HepG2 (cell line): ENCODE measurements around the gene ZC3H18. TPM values are rescaled to one million over a fixed set of nuclear protein-coding genes. Genes with fewer than 3 reads are reported as not detected.

Experiments used
- HMGXB3 ChIP-seq: sonication (generic); formaldehyde crosslinking; IDR thresholded peaks from 2 replicates; pipeline ENCODE4 v1.4.0; 2020; ENCODE audit warnings: missing genetic modification reagents, borderline replicate concordance
- NRL ChIP-seq: sonication (generic); formaldehyde crosslinking; IDR thresholded peaks from 2 replicates; pipeline ENCODE4 v1.5.0; 2020; ENCODE audit warnings: missing genetic modification reagents, mild to moderate bottlenecking, moderate library complexity, borderline replicate concordance
- PCBP2 ChIP-seq: fragments of 200-400 bp; formaldehyde crosslinking; optimal IDR thresholded peaks from 2 replicates; pipeline ENCODE3; 2018; ENCODE audit warnings: low read length, low read depth; ENCODE audit not compliant: poor library complexity, severe bottlenecking
- RAD21 ChIP-seq: fragments of 450-650 bp; formaldehyde crosslinking; IDR thresholded peaks from 2 replicates; pipeline ENCODE4 v1.5.0; 2020; ENCODE audit warnings: mild to moderate bottlenecking
- SOX6 ChIP-seq, 2 experiments: fragments of 450-650 bp in 1 of 2; sonication (generic) in 1 of 2; formaldehyde crosslinking in 1 of 2; IDR thresholded peaks; 2 replicates each; pipeline versions ENCODE4 v1.4.0 to v1.6.1; 2017 to 2020; ENCODE audit warnings: antibody characterized with exemption in 1 of 2, mild to moderate bottlenecking in 1 of 2, missing genetic modification reagents in 1 of 2
- STAT6 ChIP-seq: sonication (generic); formaldehyde crosslinking; IDR thresholded peaks from 2 replicates; pipeline ENCODE4 v1.4.0; 2020; ENCODE audit warnings: missing genetic modification reagents, mild to moderate bottlenecking, borderline replicate concordance
- ZBTB3 ChIP-seq: sonication (generic); formaldehyde crosslinking; IDR thresholded peaks from 2 replicates; pipeline ENCODE4 v1.4.0; 2020; ENCODE audit warnings: low read depth, mild to moderate bottlenecking, moderate library complexity, missing genetic modification reagents, borderline replicate concordance
- ZC3H13 ChIP-seq: sonication (generic); formaldehyde crosslinking; IDR thresholded peaks from 2 replicates; pipeline ENCODE4 v1.8.1; 2023; ENCODE audit warnings: mild to moderate bottlenecking, missing genetic modification reagents, moderate library complexity
- ZFX ChIP-seq: sonication (generic); formaldehyde crosslinking; IDR thresholded peaks from 2 replicates; pipeline ENCODE4 v1.4.0; 2020; ENCODE audit warnings: mild to moderate bottlenecking, low read depth, missing genetic modification reagents, moderate library complexity
- ZNF343 ChIP-seq: sonication (generic); formaldehyde crosslinking; IDR thresholded peaks from 2 replicates; pipeline ENCODE4 v1.4.0; 2020; ENCODE audit warnings: mild to moderate bottlenecking, missing genetic modification reagents
- ZNF501 ChIP-seq: sonication (generic); formaldehyde crosslinking; IDR thresholded peaks from 2 replicates; pipeline ENCODE4 v1.5.1; 2020; ENCODE audit warnings: mild to moderate bottlenecking, moderate library complexity, missing genetic modification reagents
- ZNF616 ChIP-seq: sonication (generic); formaldehyde crosslinking; IDR thresholded peaks from 2 replicates; pipeline ENCODE4 v1.5.0; 2020; ENCODE audit warnings: low read depth, mild to moderate bottlenecking, missing genetic modification reagents
- ZNF782 ChIP-seq: sonication (generic); formaldehyde crosslinking; IDR thresholded peaks from 2 replicates; pipeline ENCODE4 v1.4.0; 2020; ENCODE audit warnings: missing genetic modification reagents, mild to moderate bottlenecking, borderline replicate concordance
- polyA plus RNA-seq, 8 experiments: library from polyadenylated mRNA; depleted of rRNA in 3 of 8; stranded (reverse) in 7 of 8; unstranded in 1 of 8; fragments of >200 nt; fragmentation: Illumina TruSeq in 4 of 8; extraction: Trizol in 4 of 8; gene quantifications; 2 replicates each; pipeline versions ENCODE4 v1.2.1 to v1.2.3, GENCODE V29; 2011 to 2016; ENCODE audit warnings: low read depth in 4 of 8, missing spikeins in 1 of 8, mixed read lengths in 1 of 8; ENCODE audit not compliant: insufficient read depth in 1 of 8
- total RNA-seq, 5 experiments: library from RNA; depleted of rRNA; stranded (reverse); fragments of >200 nt; fragmentation: Illumina TruSeq; extraction: Trizol; gene quantifications; 2 replicates each; pipeline ENCODE4 v1.2.3, GENCODE V29; 2016; ENCODE audit warnings: low read depth in 1 of 5
- TF ChIP-seq, protein P1 (sequence below): sonication (generic); formaldehyde crosslinking; IDR thresholded peaks from 2 replicates; pipeline ENCODE4 v1.8.0; 2022; ENCODE audit warnings: missing genetic modification reagents, mild to moderate bottlenecking, borderline replicate concordance
- TF ChIP-seq, protein P2 (sequence below): sonication (generic); formaldehyde crosslinking; IDR thresholded peaks from 2 replicates; pipeline ENCODE4 v1.8.1; 2023; ENCODE audit warnings: mild to moderate bottlenecking, missing genetic modification reagents, borderline replicate concordance

ZC3H18 gene
- total and polyA plus RNA-seq, 2 of the 13 experiments (the other 11 are each of a cell fraction or from before 2014, with no cell fraction given): 11.2 to 27.4 TPM

DNA sequence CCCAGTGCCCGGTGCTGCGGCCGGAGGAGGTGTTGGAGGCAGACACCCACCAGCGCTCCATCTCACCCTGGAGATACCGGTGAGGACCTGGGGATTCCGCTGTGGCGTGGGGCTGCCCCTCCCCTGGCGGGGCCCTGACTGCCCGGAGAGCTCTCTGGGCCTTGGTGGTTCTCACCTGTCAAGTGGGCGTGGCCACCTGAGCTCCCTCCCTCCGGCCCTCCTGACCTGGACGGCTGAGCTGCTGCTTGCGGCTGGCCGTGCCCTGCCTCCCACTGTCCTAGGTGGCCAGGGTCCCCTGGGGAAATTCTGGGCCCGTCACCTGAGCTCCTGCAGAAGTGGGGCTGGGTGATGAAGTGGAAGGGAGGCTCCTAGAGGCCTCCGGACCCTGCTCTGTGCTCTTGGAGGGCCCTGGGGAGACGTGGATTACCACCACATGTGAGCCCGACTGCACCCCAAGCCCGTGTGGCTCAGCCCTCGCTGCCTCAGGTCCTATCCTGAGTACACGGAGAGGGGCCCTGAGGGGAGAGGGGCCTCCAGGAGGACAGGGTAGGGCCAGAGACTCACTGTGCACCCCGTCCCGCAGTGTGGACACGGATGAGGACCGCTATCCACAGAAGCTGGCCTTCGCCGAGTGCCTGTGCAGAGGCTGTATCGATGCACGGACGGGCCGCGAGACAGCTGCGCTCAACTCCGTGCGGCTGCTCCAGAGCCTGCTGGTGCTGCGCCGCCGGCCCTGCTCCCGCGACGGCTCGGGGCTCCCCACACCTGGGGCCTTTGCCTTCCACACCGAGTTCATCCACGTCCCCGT lies 69.2 kb downstream of the ZC3H18 start (continued):
- TF ChIP-seq ZC3H13 (no peak), RAD21 (peak; percentile 18; the same call in 1 of the 2 replicates), HMGXB3 (no peak), ZNF616 (CRISPR knock-in tag) (no peak), STAT6 (CRISPR knock-in tag) (no peak), ZNF782 (CRISPR knock-in tag) (0 out of 2 replicates have a peak, but pooled peaks have one; percentile 54), NRL (CRISPR knock-in tag) (0 out of 2 replicates have a peak, but pooled peaks have one; percentile 41), SOX6 (IDR thresholded peaks at IDR 0.05) (no peak), SOX6 (CRISPR knock-in tag; IDR thresholded peaks at IDR 0.05) (0 out of 2 replicates have a peak, but pooled peaks have one; percentile 24), ZNF343 (CRISPR knock-in tag) (0 out of 2 replicates have a peak, but pooled peaks have one; percentile 58), ZFX (CRISPR knock-in tag) (peak; percentile 55; the same call in 1 of the 2 replicates), ZBTB3 (CRISPR knock-in tag) (no peak), PCBP2 (no peak), ZNF501 (CRISPR knock-in tag) (no peak; the same call in 1 of the 2 replicates)
- TF ChIP-seq, protein P1, sequence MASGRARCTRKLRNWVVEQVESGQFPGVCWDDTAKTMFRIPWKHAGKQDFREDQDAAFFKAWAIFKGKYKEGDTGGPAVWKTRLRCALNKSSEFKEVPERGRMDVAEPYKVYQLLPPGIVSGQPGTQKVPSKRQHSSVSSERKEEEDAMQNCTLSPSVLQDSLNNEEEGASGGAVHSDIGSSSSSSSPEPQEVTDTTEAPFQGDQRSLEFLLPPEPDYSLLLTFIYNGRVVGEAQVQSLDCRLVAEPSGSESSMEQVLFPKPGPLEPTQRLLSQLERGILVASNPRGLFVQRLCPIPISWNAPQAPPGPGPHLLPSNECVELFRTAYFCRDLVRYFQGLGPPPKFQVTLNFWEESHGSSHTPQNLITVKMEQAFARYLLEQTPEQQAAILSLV (CRISPR knock-in tag): peak; percentile 62; the same call in 1 of the 2 replicates
- TF ChIP-seq, protein P2, sequence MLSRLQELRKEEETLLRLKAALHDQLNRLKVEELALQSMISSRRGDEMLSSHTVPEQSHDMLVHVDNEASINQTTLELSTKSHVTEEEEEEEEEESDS (CRISPR knock-in tag): no peak
